ENCODE results near the gene TIAM1.
A peak's percentile ranks its signal among the peaks of the same experiment; 100 is the strongest.

The TIAM1 gene

GRCh38 chr21:31196724-31197123, 147.3 kb downstream of the TIAM1 start:
- FAIRE-seq = no peak

- no peak for FAIRE-seq
Observed at GRCh38 chr21:31195334-31196015, 148.6 kb downstream of the TIAM1 start.

GRCh38 chr21:31194510-31195293, 149.4 kb downstream of the TIAM1 start:
- FAIRE-seq = no peak

- FAIRE-seq = no peak
Observed at GRCh38 chr21:31193761-31194160, 150.3 kb downstream of the TIAM1 start.

- FAIRE-seq = no peak
Observed at GRCh38 chr21:31191553-31191952, 152.5 kb downstream of the TIAM1 start.

GRCh38 chr21:31190516-31190915, 153.5 kb downstream of the TIAM1 start:
- FAIRE-seq = no peak

GRCh38 chr21:31187499-31187898, 156.6 kb downstream of the TIAM1 start:
- FAIRE-seq = no peak

GRCh38 chr21:31186916-31187315, 157.1 kb downstream of the TIAM1 start:
- no peak for FAIRE-seq

GRCh38 chr21:31185663-31186062, 158.4 kb downstream of the TIAM1 start:
- no peak for FAIRE-seq

GRCh38 chr21:31184876-31185275, 159.2 kb downstream of the TIAM1 start:
- FAIRE-seq = no peak

GRCh38 chr21:31184459-31184858, 159.6 kb downstream of the TIAM1 start:
- no peak for FAIRE-seq

GRCh38 chr21:31182231-31183140, 161.6 kb downstream of the TIAM1 start:
- no peak for FAIRE-seq

GRCh38 chr21:31181082-31181750, 162.8 kb downstream of the TIAM1 start:
- no peak for FAIRE-seq

- peak; percentile 91 for FAIRE-seq
Observed at GRCh38 chr21:31180256-31181081, 163.6 kb downstream of the TIAM1 start.

GRCh38 chr21:31176725-31177124, 167.3 kb downstream of the TIAM1 start:
- no peak for FAIRE-seq

- no peak for FAIRE-seq
Observed at GRCh38 chr21:31176080-31176551, 167.9 kb downstream of the TIAM1 start.

GRCh38 chr21:31173881-31174555, 170.0 kb downstream of the TIAM1 start:
- FAIRE-seq = no peak

- no peak for FAIRE-seq
Observed at GRCh38 chr21:31172328-31172727, 171.7 kb downstream of the TIAM1 start.

- no peak for FAIRE-seq
Observed at GRCh38 chr21:31164713-31165694, 179.1 kb downstream of the TIAM1 start.

GRCh38 chr21:31162827-31163226, 181.2 kb downstream of the TIAM1 start:
- no peak for FAIRE-seq

All from A204.1 (cell line).